Measurements from ENCODE around the gene CROCC.

DNA sequence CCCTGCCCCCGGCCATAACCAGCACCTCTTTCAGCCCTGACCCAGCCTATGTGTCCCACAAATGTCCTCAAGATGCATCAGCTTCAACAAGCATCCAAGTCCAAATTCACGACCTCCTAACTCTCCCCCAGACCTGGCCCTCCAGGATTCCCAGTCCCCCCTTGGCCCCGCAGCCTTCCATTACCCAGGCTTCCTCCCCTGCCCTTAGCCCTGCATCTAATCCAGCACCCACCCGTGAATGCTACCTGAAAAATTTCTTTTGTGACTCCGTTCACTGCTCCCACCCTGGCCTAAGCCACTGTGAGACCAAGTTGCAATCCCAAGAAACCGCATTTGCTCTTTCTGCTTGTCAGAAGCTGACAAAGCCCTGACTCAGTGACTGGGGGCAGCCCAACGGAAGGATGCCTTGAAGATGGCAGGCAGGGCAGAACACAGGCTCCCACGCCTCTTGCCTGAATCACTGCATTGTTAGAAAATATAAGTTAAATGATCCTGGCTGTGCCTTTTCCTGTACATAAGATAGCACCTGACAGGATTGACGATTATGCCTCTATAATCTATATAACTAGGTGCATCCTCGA lies 59.6 kb downstream of the CROCC start:
- TF ChIP-seq, protein P1, sequence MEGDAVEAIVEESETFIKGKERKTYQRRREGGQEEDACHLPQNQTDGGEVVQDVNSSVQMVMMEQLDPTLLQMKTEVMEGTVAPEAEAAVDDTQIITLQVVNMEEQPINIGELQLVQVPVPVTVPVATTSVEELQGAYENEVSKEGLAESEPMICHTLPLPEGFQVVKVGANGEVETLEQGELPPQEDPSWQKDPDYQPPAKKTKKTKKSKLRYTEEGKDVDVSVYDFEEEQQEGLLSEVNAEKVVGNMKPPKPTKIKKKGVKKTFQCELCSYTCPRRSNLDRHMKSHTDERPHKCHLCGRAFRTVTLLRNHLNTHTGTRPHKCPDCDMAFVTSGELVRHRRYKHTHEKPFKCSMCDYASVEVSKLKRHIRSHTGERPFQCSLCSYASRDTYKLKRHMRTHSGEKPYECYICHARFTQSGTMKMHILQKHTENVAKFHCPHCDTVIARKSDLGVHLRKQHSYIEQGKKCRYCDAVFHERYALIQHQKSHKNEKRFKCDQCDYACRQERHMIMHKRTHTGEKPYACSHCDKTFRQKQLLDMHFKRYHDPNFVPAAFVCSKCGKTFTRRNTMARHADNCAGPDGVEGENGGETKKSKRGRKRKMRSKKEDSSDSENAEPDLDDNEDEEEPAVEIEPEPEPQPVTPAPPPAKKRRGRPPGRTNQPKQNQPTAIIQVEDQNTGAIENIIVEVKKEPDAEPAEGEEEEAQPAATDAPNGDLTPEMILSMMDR (conservative IDR thresholded peaks at IDR 0.05; ENCODE audit: low read depth in 2 of 2), result no peak
- TF ChIP-seq POLR2AphosphoS5 (IDR thresholded peaks at IDR 0.05; ENCODE audit: low read depth) (no peak), ETS1 (IDR thresholded peaks at IDR 0.05) (no peak), EZH2 (IDR thresholded peaks at IDR 0.05; ENCODE audit: low read depth, unreplicated experiment) (no peak), CREB1 (CRISPR knock-in tag; IDR thresholded peaks at IDR 0.05; ENCODE audit: low read depth) (no peak), EZH2phosphoT487 (IDR thresholded peaks at IDR 0.05; ENCODE audit: unreplicated experiment) (no peak), ZNF114 (CRISPR knock-in tag; IDR thresholded peaks at IDR 0.05) (no peak), STAT1 (IDR thresholded peaks at IDR 0.05; ENCODE audit: unreplicated experiment) (no peak), JUNB (IDR thresholded peaks at IDR 0.05; ENCODE audit: unreplicated experiment) (no peak), ZNF331 (CRISPR knock-in tag; IDR thresholded peaks at IDR 0.05; ENCODE audit: low read depth) (no peak), ZNF462 (CRISPR knock-in tag; IDR thresholded peaks at IDR 0.05) (no peak)
- TF ChIP-seq, protein P2, sequence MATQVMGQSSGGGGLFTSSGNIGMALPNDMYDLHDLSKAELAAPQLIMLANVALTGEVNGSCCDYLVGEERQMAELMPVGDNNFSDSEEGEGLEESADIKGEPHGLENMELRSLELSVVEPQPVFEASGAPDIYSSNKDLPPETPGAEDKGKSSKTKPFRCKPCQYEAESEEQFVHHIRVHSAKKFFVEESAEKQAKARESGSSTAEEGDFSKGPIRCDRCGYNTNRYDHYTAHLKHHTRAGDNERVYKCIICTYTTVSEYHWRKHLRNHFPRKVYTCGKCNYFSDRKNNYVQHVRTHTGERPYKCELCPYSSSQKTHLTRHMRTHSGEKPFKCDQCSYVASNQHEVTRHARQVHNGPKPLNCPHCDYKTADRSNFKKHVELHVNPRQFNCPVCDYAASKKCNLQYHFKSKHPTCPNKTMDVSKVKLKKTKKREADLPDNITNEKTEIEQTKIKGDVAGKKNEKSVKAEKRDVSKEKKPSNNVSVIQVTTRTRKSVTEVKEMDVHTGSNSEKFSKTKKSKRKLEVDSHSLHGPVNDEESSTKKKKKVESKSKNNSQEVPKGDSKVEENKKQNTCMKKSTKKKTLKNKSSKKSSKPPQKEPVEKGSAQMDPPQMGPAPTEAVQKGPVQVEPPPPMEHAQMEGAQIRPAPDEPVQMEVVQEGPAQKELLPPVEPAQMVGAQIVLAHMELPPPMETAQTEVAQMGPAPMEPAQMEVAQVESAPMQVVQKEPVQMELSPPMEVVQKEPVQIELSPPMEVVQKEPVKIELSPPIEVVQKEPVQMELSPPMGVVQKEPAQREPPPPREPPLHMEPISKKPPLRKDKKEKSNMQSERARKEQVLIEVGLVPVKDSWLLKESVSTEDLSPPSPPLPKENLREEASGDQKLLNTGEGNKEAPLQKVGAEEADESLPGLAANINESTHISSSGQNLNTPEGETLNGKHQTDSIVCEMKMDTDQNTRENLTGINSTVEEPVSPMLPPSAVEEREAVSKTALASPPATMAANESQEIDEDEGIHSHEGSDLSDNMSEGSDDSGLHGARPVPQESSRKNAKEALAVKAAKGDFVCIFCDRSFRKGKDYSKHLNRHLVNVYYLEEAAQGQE (IDR thresholded peaks at IDR 0.05; ENCODE audit: unreplicated experiment), result no peak
